Activated naive CD4-positive, alpha-beta T cell treated with anti-CD3 and anti-CD28 coated beads, Interleukin-2, amount 50 U/mL, for 24 hours (primary cell): ENCODE results near the gene PUS7.
"Not testable (repeated sequence)": the region's sequence is repeated elsewhere in the genome, so short reads cannot be mapped to it uniquely, and the experiment has no call there.

Source experiments
- H3K27ac Mint-ChIP-seq: one replicate; pipeline ENCODE4 v1.8.0; 2021; ENCODE audit warnings: mild to moderate bottlenecking, mixed read lengths
- H3K27me3 Mint-ChIP-seq: one replicate; pipeline ENCODE4 v1.8.0; 2021; ENCODE audit warnings: mixed read lengths
- H3K36me3 Mint-ChIP-seq: one replicate; pipeline ENCODE4 v1.8.0; 2021; ENCODE audit warnings: mixed read lengths
- H3K4me1 Mint-ChIP-seq: one replicate; pipeline ENCODE4 v1.8.0; 2021; ENCODE audit warnings: mixed read lengths
- H3K4me3 Mint-ChIP-seq: one replicate; pipeline ENCODE4 v1.8.0; 2021; ENCODE audit warnings: mild to moderate bottlenecking, mixed read lengths
- H3K9me3 Mint-ChIP-seq: one replicate; pipeline ENCODE4 v1.8.0; 2021; ENCODE audit warnings: mixed read lengths

The PUS7 gene

DNA sequence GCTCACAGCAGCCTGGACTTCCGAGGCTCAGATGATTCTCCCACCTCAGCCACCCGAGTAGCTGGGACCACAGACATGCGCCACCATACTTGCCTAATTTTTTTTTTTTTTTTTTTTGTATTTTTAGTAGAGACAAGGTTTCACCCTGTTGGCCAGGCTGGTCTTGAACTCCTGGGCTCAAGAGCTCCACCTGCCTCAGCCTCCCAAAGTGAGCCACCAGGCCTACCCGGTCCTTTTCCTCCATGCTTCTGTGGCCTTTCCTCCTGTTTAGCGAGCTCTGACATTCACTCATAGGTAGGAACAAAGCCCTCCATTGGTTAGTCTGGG, 83.3 kb downstream of the PUS7 start:
- Mint-ChIP-seq H3K27ac (no peak overlapping the region), H3K4me1 (no peaks in the 10 kb centered on the region), H3K27me3 (no peaks in the 10 kb centered on the region), H3K9me3 (no peaks in the 10 kb centered on the region), H3K4me3 (no peak overlapping the region), H3K36me3 (no peaks in the 10 kb centered on the region)

DNA sequence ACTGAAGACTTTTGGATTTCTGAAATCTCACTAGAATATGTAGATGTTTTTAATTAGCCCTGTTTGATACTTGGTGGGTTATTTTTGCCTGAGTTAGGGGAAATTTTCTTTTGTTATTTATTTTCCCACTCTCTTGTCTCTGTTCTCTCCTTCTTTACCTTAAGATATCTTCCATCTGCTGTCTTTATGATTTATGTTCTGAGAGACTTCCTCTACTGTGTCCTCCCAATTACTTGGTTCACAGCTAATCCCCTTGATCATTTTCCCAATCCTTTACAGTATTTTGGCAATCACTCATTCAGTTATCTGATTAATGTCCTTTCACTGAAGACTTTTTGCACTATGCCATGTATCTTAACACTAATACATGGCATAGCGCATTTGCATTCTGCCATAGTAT, 83.8 kb downstream of the PUS7 start:
- Mint-ChIP-seq H3K4me1 (no peaks in the 10 kb centered on the region), H3K9me3 (no peaks in the 10 kb centered on the region), H3K27ac (no peak overlapping the region), H3K27me3 (no peaks in the 10 kb centered on the region), H3K36me3 (no peaks in the 10 kb centered on the region), H3K4me3 (no peak overlapping the region)

DNA sequence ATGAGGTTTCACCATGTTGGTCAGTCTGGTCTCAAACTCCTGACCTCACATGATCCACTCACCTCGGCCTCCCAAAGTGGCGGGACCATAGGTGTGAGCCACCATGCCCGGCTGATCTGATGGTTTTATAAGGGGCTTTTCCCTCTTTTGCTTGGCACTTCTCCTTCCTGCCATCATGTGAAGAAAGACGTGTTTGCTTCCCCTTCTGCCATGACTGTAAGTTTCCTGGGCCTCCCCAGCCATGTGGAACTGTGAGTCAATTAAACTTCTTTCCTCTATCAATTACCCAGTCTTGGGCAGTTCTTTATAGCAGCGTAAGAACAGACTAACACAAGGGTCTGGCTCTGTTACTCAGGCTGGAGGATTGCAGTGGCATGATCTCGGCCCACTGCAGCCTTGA, 84.7 kb downstream of the PUS7 start:
- not testable (repeated sequence) for H3K27ac Mint-ChIP-seq, H3K9me3 Mint-ChIP-seq, H3K36me3 Mint-ChIP-seq, H3K4me1 Mint-ChIP-seq, H3K4me3 Mint-ChIP-seq, H3K27me3 Mint-ChIP-seq

DNA sequence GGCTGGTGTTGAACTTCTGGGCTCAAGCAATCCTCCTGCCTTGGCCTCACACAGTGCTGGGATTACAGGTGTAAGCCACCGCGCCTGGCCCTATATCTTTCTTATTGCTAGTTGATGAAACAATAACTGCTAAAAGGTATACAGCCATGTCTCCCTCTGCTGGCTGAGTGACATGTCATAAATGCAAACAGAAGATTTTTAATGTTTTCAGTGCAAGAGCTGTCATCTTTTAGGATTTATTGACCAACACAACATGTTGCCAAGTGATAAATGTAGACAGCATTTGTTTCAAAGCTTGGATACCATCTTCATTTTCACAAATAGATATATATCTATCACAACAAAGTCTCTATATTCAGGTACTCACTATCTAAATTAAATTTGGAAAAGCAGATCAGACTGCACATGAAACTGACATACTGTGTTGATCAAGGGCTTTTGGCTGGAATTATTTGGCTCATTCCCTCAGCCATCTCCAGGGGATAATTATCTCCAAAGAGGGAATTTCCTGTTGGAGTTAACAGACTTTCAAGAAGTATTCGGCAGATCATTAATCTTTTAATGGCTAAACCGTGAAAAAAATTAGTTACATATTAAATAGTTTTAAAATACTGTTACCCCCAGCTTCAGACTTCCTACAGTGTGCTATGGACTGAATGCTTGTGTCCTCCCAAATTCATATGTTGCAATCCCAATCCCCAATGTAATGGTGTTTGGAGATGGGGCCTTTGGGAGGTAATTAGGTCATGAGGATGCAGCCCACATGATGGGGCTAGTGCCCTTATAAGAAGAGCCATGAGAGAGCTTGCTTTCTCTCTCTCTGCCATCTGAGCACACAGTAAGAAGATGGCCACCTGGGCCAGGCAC, 92.1 kb downstream of the PUS7 start:
- Mint-ChIP-seq H3K27me3 (no peaks in the 10 kb centered on the region), H3K4me3 (no peak overlapping the region), H3K4me1 (no peaks in the 10 kb centered on the region), H3K9me3 (no peaks in the 10 kb centered on the region), H3K27ac (no peak overlapping the region), H3K36me3 (no peaks in the 10 kb centered on the region)

DNA sequence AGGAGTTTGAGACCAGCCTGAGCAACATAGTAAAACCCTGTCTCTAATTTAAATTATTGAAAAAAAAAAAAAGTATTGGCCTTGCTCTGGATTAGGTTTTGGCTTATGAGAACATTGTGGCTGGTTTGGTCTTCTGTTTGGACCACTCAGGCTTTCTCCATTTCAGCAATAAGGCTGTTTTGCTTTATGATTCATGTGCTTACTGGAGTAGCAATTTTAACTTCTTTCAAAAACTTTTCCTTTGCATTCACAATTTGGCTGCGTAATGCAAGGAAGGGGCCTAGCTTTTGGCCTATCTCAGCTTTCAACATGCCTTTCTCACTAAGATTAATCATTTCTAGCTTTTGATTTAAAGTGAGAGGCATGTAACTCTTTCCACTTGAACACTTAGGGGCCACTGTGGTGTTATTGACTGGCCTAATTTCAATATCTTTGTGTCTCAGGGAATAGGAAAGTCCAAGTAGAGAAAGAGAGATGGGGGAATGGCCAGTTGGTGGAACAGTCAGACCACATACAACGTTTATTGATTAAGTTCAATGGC, 95.4 kb downstream of the PUS7 start:
- H3K27ac Mint-ChIP-seq = no peak overlapping the region
- no peaks in the 10 kb centered on the region for H3K36me3 Mint-ChIP-seq
- no peaks in the 10 kb centered on the region for H3K4me1 Mint-ChIP-seq
- no peaks in the 10 kb centered on the region for H3K27me3 Mint-ChIP-seq
- H3K4me3 Mint-ChIP-seq = no peak overlapping the region
- no peaks in the 10 kb centered on the region for H3K9me3 Mint-ChIP-seq

DNA sequence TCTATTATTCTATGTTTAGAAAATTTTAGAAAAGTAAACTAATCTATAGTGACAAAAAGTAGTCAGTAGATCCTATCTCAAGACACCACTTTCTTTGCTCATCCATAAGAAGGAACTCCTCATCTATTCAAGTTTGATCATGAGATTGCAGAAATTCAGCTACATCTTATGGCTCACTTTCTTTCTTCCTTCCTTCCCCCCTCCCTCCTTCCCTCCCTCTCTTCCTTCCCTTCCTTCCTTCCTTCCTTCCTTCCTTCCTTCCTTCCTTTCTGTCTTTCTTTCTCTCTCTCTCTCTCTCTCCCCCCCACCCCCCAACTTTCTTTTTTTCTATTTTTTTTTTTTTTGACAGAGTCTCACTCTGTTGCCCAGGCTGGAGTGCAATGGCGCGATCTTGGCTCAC, 98.1 kb downstream of the PUS7 start:
- H3K4me3 Mint-ChIP-seq = no peak overlapping the region
- H3K4me1 Mint-ChIP-seq = no peaks in the 10 kb centered on the region
- no peaks in the 10 kb centered on the region for H3K36me3 Mint-ChIP-seq
- no peaks in the 10 kb centered on the region for H3K9me3 Mint-ChIP-seq
- no peak overlapping the region for H3K27ac Mint-ChIP-seq
- H3K27me3 Mint-ChIP-seq = no peaks in the 10 kb centered on the region

DNA sequence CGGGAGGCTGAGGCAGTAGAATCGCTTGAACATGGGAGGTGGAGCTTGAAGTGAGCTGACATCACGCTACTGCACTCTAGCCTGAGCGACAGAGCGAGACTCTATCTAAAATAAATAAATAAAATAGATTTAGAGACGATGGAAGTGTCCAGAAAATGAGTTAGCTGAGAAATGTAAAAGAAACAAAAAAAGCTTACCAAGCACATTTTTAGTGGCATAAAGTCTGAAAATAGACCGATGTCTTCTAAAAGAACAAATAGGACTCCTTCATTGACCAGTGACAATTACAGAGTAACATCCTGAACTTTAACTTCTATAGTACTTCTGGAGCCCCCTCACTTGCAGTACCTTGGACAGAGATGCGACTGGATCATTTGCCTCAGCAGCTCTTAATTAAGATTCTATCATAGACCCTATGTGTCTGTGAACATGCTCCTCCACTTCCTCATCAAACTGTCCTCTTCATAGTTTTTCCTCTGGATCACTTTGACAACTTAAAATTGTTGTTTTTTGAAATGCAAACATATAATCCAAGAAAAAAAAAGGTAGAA, 108.1 kb downstream of the PUS7 start:
- H3K4me1 Mint-ChIP-seq = no peaks in the 10 kb centered on the region
- no peak overlapping the region for H3K27ac Mint-ChIP-seq
- no peaks in the 10 kb centered on the region for H3K9me3 Mint-ChIP-seq
- no peaks in the 10 kb centered on the region for H3K36me3 Mint-ChIP-seq
- no peak overlapping the region for H3K4me3 Mint-ChIP-seq
- no peaks in the 10 kb centered on the region for H3K27me3 Mint-ChIP-seq

DNA sequence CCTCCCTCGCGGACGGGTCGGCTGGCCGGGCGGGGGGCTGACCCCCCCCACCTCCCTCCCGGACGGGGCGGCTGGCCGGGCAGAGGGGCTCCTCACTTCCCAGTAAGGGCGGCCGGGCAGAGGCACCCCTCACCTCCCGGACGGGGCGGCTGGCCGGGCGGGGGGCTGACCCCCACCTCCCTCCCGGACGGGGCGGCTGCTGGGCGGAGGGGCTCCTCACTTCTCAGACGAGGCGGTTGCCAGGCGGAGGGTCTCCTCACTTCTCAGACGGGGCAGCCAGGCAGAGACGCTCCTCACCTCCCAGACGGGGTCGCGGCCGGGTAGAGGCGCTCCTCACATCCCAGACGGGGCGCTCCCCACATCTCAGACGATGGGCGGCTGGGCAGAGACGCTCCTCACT, 111.3 kb downstream of the PUS7 start:
- H3K4me1 Mint-ChIP-seq, H3K9me3 Mint-ChIP-seq, H3K4me3 Mint-ChIP-seq, H3K27ac Mint-ChIP-seq, H3K36me3 Mint-ChIP-seq, H3K27me3 Mint-ChIP-seq: not testable (repeated sequence)

DNA sequence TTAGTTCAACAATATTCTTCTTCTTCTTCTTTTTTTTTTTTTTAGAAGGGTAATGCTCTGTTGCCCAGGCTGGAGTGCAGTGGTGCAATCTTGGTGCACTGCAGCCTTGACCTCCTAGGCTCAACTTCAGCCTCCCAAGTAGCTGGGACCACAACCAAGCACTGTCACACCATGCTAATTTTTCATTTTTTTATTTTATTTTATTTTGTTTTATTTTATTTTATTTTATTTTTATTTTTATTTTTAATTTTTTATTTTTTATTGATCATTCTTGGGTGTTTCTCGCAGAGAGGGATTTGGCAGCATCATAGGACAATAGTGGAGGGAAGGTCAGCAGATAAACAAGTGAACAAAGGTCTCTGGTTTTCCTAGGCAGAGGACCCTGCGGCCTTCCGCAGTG, 112.3 kb downstream of the PUS7 start:
- not testable (repeated sequence) for H3K36me3 Mint-ChIP-seq, H3K27ac Mint-ChIP-seq, H3K4me1 Mint-ChIP-seq, H3K9me3 Mint-ChIP-seq, H3K4me3 Mint-ChIP-seq, H3K27me3 Mint-ChIP-seq

DNA sequence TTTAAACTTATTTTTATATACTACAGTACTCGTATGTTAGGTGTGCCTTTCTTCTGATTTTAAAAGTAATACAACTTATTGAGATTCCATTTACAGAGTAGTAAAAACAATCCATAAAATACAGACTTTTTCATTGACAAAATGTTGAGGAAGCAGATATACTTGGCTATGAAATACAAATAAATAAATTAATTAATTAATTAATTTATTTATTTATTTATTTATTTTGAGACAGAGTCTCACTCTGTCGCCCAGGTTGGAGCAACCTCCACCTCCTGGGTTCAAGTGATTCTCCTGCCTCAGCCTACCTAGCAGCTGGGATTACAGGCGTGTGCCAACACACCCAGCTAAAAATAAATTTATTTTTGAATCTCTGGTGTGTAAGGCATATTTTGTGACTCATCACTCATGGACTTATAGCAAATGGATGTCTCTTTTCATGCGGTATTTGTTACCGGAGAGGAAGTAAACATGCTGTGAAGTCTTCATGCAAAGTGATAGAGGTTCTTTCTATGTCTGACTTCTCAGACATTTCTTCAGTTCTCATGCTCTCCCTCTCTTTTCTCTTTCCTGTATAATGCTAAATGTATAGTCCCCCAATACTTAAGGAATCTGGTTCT, 113.2 kb downstream of the PUS7 start:
- no peaks in the 10 kb centered on the region for H3K36me3 Mint-ChIP-seq
- H3K4me1 Mint-ChIP-seq = no peaks in the 10 kb centered on the region
- H3K4me3 Mint-ChIP-seq = no peak overlapping the region
- H3K27me3 Mint-ChIP-seq = no peaks in the 10 kb centered on the region
- H3K27ac Mint-ChIP-seq = no peak overlapping the region
- H3K9me3 Mint-ChIP-seq = no peaks in the 10 kb centered on the region
